ENCODE data around the gene ANKRD26.

Gene ANKRD26

DNA sequence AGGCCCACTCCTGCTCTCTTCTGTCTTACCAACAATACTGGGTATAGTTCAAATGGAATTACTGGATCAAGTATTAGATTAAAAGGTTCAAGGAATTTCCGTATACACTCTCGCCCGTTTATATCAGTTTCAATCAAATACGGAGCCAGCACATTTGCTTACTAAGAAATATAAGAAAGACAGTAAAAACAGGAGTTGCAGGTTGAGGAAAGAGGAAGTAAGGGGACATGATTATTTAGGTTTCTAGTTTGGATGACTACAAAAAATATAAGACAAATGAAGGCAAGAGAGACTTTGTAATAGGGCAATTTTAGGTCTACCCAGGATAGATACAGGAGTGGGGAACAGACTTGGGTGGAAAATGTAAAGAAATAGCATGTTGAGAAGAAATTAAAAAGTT lies 129.6 kb downstream of the ANKRD26 start:
- no peak overlapping the region for H3K4me3 ChIP-seq (ENCODE audit: low read depth, low read length)
- TF ChIP-seq ZNF2 (tag by site-specific recombination; IDR thresholded peaks at IDR 0.05) = no peak
- POLR2A ChIA-PET = no interaction called here
- no peak overlapping the region for H3K27ac ChIP-seq (ENCODE audit: extremely low read depth, low read depth, low read length)
- CTCF ChIA-PET = interaction anchor here (0.8 kb wide), 1 partner anchor 9 kb away, joined by 3 read pairs; no protein-coding TSS in a partner anchor
- no peaks in the 10 kb centered on the region for H3K4me1 ChIP-seq (ENCODE audit: control insufficient read depth, insufficient read depth, low read length)
- H3K36me3 ChIP-seq (ENCODE audit: control insufficient read depth in 2 of 2, insufficient read depth in 1 of 2, low read length in 2 of 2) = peaks cover 7 to 8% of the 10 kb centered on the region in 2 experiments; a peak in 2 of 3 replicates
- no peaks in the 10 kb centered on the region for H3K9me3 ChIP-seq (ENCODE audit: control insufficient read depth, insufficient read depth, low read depth, low read length)

DNA sequence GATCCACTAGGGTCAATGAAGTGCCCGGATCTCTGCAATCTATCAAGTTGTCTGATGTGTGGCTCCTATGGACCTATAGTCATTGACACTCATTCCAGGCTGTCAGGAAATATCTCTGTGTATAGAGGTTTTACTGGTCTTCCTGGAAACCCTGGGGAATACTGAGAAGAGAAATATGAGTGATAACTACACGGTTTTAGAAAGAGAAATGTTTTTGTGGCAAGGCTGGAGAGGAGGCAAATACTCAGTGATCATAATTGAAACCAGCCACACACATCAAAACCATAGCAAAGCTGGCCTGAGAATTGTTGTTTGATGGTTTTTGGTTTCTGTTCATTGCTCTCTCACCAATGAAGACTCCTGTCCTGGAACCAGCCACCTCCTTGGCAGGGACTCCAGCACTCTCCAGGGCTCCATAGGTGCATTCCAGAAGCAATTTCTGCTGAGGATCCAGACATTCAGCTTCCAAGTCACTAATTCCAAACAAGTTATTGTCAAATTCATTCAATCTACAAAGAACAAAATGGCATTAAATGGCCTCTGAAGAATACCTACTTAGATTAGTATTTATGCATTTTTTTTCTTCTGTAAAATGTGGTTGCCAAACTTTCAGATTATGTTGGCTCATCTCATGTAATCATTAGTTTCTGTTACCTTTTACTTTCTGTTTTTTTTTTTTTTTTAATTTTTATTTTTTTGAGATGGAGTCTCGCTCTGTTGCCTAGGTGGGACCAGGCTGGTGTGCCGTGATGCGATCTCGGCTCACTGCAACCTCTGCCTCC lies 131.0 kb downstream of the ANKRD26 start:
- ChIA-PET POLR2A (no interaction called here), CTCF (no interaction called here)

DNA sequence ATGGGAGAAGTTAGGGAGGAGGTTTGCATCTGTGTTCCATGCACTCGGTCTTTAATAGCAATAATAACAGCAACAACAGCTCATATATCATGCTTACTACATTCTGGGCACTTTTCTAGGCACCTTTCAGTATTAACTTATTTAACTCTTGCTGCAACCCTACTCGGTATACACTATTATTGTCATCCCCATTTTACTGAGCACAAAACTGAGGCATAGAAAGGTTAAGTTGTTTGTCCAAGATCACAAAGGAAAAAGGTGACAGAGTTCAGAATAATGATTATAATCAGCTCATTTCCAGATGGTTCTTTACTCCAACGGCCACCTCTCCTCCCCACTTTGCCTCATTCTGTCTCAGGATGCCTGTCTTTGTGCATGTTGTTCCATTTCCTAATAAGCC lies 137.5 kb downstream of the ANKRD26 start:
- H3K4me1 ChIP-seq (ENCODE audit: control insufficient read depth, insufficient read depth, low read length) = no peaks in the 10 kb centered on the region
- POLR2A ChIA-PET = no interaction called here
- peaks cover 0 to 6% of the 10 kb centered on the region in 2 experiments; a peak in 1 of 3 replicates for H3K36me3 ChIP-seq (ENCODE audit: control insufficient read depth in 2 of 2, insufficient read depth in 1 of 2, low read length in 2 of 2)
- CTCF ChIA-PET = no interaction called here
- H3K4me3 ChIP-seq (ENCODE audit: low read depth, low read length) = no peak overlapping the region
- no peaks in the 10 kb centered on the region for H3K9me3 ChIP-seq (ENCODE audit: control insufficient read depth, insufficient read depth, low read depth, low read length)
- no peak overlapping the region for H3K27ac ChIP-seq (ENCODE audit: extremely low read depth, low read depth, low read length)
- TF ChIP-seq ZNF37A (tag by site-specific recombination; IDR thresholded peaks at IDR 0.05) (no peak), SETDB1 (IDR thresholded peaks at IDR 0.05; ENCODE audit: insufficient read length, low read length) (no peak), REPIN1 (tag by site-specific recombination; IDR thresholded peaks at IDR 0.05; ENCODE audit: low read depth) (no peak), ZNF501 (tag by site-specific recombination; IDR thresholded peaks at IDR 0.05) (no peak), ZSCAN16 (tag by site-specific recombination; IDR thresholded peaks at IDR 0.05) (no peak), ZNF174 (tag by site-specific recombination; IDR thresholded peaks at IDR 0.05) (no peak)
- TF ChIP-seq, protein P1, sequence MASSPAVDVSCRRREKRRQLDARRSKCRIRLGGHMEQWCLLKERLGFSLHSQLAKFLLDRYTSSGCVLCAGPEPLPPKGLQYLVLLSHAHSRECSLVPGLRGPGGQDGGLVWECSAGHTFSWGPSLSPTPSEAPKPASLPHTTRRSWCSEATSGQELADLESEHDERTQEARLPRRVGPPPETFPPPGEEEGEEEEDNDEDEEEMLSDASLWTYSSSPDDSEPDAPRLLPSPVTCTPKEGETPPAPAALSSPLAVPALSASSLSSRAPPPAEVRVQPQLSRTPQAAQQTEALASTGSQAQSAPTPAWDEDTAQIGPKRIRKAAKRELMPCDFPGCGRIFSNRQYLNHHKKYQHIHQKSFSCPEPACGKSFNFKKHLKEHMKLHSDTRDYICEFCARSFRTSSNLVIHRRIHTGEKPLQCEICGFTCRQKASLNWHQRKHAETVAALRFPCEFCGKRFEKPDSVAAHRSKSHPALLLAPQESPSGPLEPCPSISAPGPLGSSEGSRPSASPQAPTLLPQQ (tag by site-specific recombination; IDR thresholded peaks at IDR 0.05) = no peak
- TF ChIP-seq, protein P2, sequence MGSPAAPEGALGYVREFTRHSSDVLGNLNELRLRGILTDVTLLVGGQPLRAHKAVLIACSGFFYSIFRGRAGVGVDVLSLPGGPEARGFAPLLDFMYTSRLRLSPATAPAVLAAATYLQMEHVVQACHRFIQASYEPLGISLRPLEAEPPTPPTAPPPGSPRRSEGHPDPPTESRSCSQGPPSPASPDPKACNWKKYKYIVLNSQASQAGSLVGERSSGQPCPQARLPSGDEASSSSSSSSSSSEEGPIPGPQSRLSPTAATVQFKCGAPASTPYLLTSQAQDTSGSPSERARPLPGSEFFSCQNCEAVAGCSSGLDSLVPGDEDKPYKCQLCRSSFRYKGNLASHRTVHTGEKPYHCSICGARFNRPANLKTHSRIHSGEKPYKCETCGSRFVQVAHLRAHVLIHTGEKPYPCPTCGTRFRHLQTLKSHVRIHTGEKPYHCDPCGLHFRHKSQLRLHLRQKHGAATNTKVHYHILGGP (tag by site-specific recombination; IDR thresholded peaks at IDR 0.05) = no peak

More for the DNA sequence above, 131.0 kb downstream of the ANKRD26 start:
- Histone ChIP-seq H3K27ac (ENCODE audit: extremely low read depth, low read depth, low read length) (no peak overlapping the region), H3K4me1 (ENCODE audit: control insufficient read depth, insufficient read depth, low read length) (no peaks in the 10 kb centered on the region), H3K9me3 (ENCODE audit: control insufficient read depth, insufficient read depth, low read depth, low read length) (no peaks in the 10 kb centered on the region), H3K4me3 (ENCODE audit: low read depth, low read length) (no peak overlapping the region), H3K36me3 (ENCODE audit: control insufficient read depth in 2 of 2, insufficient read depth in 1 of 2, low read length in 2 of 2) (peaks cover 4 to 7% of the 10 kb centered on the region in 2 experiments; a peak in 2 of 3 replicates)
- TF ChIP-seq ZBTB48 (tag by site-specific recombination; IDR thresholded peaks at IDR 0.05) (no peak), GFI1B (tag by site-specific recombination; IDR thresholded peaks at IDR 0.05) (no peak), ZEB2 (tag by site-specific recombination; IDR thresholded peaks at IDR 0.05) (no peak), PRDM1 (tag by site-specific recombination; IDR thresholded peaks at IDR 0.05) (no peak), SP7 (tag by site-specific recombination; IDR thresholded peaks at IDR 0.05) (no peak), ZNF394 (tag by site-specific recombination; IDR thresholded peaks at IDR 0.05; ENCODE audit: borderline replicate concordance) (no peak), ZNF792 (tag by site-specific recombination; IDR thresholded peaks at IDR 0.05) (no peak), ZNF341 (tag by site-specific recombination; IDR thresholded peaks at IDR 0.05; ENCODE audit: low read depth) (no peak)
- TF ChIP-seq, protein P3, sequence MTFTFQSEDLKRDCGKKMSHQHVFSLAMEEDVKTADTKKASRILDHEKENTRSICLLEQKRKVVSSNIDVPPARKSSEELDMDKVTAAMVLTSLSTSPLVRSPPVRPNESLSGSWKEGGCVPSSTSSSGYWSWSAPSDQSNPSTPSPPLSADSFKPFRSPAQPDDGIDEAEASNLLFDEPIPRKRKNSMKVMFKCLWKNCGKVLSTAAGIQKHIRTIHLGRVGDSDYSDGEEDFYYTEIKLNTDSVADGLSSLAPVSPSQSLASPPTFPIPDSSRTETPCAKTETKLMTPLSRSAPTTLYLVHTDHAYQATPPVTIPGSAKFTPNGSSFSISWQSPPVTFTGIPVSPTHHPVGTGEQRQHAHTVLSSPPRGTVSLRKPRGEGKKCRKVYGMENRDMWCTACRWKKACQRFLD (tag by site-specific recombination; IDR thresholded peaks at IDR 0.05) = no peak
- TF ChIP-seq, protein P2 (tag by site-specific recombination; IDR thresholded peaks at IDR 0.05) = no peak
- TF ChIP-seq, protein P4, sequence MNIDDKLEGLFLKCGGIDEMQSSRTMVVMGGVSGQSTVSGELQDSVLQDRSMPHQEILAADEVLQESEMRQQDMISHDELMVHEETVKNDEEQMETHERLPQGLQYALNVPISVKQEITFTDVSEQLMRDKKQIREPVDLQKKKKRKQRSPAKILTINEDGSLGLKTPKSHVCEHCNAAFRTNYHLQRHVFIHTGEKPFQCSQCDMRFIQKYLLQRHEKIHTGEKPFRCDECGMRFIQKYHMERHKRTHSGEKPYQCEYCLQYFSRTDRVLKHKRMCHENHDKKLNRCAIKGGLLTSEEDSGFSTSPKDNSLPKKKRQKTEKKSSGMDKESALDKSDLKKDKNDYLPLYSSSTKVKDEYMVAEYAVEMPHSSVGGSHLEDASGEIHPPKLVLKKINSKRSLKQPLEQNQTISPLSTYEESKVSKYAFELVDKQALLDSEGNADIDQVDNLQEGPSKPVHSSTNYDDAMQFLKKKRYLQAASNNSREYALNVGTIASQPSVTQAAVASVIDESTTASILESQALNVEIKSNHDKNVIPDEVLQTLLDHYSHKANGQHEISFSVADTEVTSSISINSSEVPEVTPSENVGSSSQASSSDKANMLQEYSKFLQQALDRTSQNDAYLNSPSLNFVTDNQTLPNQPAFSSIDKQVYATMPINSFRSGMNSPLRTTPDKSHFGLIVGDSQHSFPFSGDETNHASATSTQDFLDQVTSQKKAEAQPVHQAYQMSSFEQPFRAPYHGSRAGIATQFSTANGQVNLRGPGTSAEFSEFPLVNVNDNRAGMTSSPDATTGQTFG (tag by site-specific recombination; IDR thresholded peaks at IDR 0.05; ENCODE audit: borderline replicate concordance) = no peak
- TF ChIP-seq, protein P5, sequence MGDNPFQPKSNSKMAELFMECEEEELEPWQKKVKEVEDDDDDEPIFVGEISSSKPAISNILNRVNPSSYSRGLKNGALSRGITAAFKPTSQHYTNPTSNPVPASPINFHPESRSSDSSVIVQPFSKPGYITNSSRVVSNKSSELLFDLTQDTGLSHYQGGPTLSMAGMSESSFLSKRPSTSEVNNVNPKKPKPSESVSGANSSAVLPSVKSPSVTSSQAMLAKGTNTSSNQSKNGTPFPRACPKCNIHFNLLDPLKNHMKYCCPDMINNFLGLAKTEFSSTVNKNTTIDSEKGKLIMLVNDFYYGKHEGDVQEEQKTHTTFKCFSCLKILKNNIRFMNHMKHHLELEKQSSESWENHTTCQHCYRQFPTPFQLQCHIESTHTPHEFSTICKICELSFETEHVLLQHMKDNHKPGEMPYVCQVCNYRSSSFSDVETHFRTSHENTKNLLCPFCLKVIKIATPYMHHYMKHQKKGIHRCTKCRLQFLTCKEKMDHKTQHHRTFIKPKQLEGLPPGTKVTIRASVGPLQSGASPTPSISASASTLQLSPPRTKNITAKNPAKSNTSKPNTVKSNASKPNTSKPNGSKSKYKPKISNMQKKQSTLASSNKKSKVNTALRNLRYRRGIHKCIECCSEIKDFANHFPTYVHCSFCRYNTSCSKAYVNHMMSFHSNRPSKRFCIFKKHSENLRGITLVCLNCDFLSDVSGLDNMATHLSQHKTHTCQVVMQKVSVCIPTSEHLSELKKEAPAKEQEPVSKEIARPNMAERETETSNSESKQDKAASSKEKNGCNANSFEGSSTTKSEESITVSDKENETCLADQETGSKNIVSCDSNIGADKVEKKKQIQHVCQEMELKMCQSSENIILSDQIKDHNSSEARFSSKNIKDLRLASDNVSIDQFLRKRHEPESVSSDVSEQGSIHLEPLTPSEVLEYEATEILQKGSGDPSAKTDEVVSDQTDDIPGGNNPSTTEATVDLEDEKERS (tag by site-specific recombination; IDR thresholded peaks at IDR 0.05) = no peak

All from HEK293 (cell line).